T-helper 2 cell treated with Interferon-gamma antibody and Interleukin-4, amounts not matched to agents 100 ng/mL and 5 ng/mL, for 36 hours (primary cell): ENCODE results near the gene ANKHD1. TPM values are rescaled to one million over a fixed set of nuclear protein-coding genes. Genes with fewer than 3 reads are reported as not detected.

ENCODE experiments used
- intact Hi-C: fragments of 100-400 bp; cut with micrococcal nuclease; formaldehyde crosslinking; loops from one replicate; pipeline ENCODE4 v1.15.1; 2023
- total RNA-seq: library from RNA; stranded (reverse); gene quantifications from 2 replicates; pipeline ENCODE4 v1.2.3, GENCODE V29; 2022

ANKHD1 gene
- total RNA-seq = 128 and 134 TPM in 2 replicates

GRCh38 chr5:140401362-140402257 lies at the start of gene ANKHD1:
ANKHD1 (plus strand) TSS chr5:140401833; CDS start chr5:140401968, 135 bp downstream.
- intact Hi-C loops = loop anchor here (1.0 to 5.0 kb wide), 14 partner anchors 39 to 999 kb away; partner anchors contain the start of genes APBB3, CYSTM1, EIF4EBP3 and IK

- intact Hi-C loops = no loop called here
Observed at GRCh38 chr5:140355546-140355945, 46.1 kb upstream of the ANKHD1 start.

GRCh38 chr5:140356853-140357725 lies 44.5 kb upstream of the ANKHD1 start:
- intact Hi-C loops = loop anchor here (1.0 kb wide), 2 partner anchors 113 to 117 kb away; no protein-coding TSS in a partner anchor

GRCh38 chr5:140357726-140358093 lies 43.9 kb upstream of the ANKHD1 start:
- intact Hi-C loops = loop anchor here (1.0 kb wide), 2 partner anchors 113 to 117 kb away; no protein-coding TSS in a partner anchor

- intact Hi-C loops = no loop called here
Observed at GRCh38 chr5:140358738-140359310, 42.8 kb upstream of the ANKHD1 start.

GRCh38 chr5:140360101-140360500 lies 41.5 kb upstream of the ANKHD1 start, which contains the start of gene SLC4A9:
SLC4A9 (plus strand) TSS chr5:140360194; CDS start chr5:140360237, 43 bp downstream.
- intact Hi-C loops = loop anchor here (5.0 kb wide), 2 partner anchors 42 to 277 kb away; partner anchors contain the start of genes ANKHD1 and TMCO6

GRCh38 chr5:140360681-140361479 lies 40.8 kb upstream of the ANKHD1 start:
- intact Hi-C loops = loop anchor here (5.0 kb wide), 2 partner anchors 41 to 276 kb away; partner anchors contain the start of genes ANKHD1 and TMCO6

GRCh38 chr5:140361901-140362300 lies 39.7 kb upstream of the ANKHD1 start:
- intact Hi-C loops = loop anchor here (5.0 kb wide), 2 partner anchors 40 to 275 kb away; partner anchors contain the start of genes ANKHD1 and TMCO6

- intact Hi-C loops = loop anchor here (5.0 kb wide), 2 partner anchors 40 to 275 kb away; partner anchors contain the start of genes ANKHD1 and TMCO6
Observed at GRCh38 chr5:140362311-140362710, 39.3 kb upstream of the ANKHD1 start.

GRCh38 chr5:140362875-140363630 lies 38.6 kb upstream of the ANKHD1 start:
- intact Hi-C loops = loop anchor here (1.0 to 5.0 kb wide), 3 partner anchors 39 to 357 kb away; partner anchors contain the start of genes ANKHD1 and TMCO6

GRCh38 chr5:140363631-140364471 lies 37.8 kb upstream of the ANKHD1 start:
- intact Hi-C loops = loop anchor here (1.0 to 5.0 kb wide), 3 partner anchors 38 to 356 kb away; partner anchors contain the start of genes ANKHD1 and TMCO6

GRCh38 chr5:140364472-140364765 lies 37.2 kb upstream of the ANKHD1 start:
- intact Hi-C loops = loop anchor here (5.0 kb wide), 2 partner anchors 38 to 273 kb away; partner anchors contain the start of genes ANKHD1 and TMCO6

GRCh38 chr5:140365282-140365681 lies 36.4 kb upstream of the ANKHD1 start:
- intact Hi-C loops = no loop called here

GRCh38 chr5:140365941-140366340 lies 35.7 kb upstream of the ANKHD1 start:
- intact Hi-C loops = no loop called here

- intact Hi-C loops = no loop called here
Observed at GRCh38 chr5:140366589-140367255, 34.9 kb upstream of the ANKHD1 start.

GRCh38 chr5:140367256-140368013 lies 34.2 kb upstream of the ANKHD1 start:
- intact Hi-C loops = no loop called here
